Skeletal muscle tissue (tissue), 4 donors: Measurements from ENCODE around the gene KCMF1. TPM values are rescaled to one million over a fixed set of nuclear protein-coding genes. Genes with fewer than 3 reads are reported as not detected.

Experiments used
- H3K27ac ChIP-seq: one replicate; pipeline ENCODE4 v1.7.0; 2013; ENCODE audit warnings: mild to moderate bottlenecking, low read depth, low read length, inconsistent platforms
- H3K27me3 ChIP-seq, 3 donors: one replicate each; pipeline ENCODE4 v1.7.0; 2013; ENCODE audit warnings: low read length in 3 of 3; ENCODE audit not compliant: control insufficient read depth in 3 of 3, insufficient read depth in 3 of 3
- H3K36me3 ChIP-seq, 3 donors: one replicate each; pipeline ENCODE4 v1.7.0; 2013; ENCODE audit warnings: low read length in 3 of 3; ENCODE audit not compliant: control insufficient read depth in 3 of 3, insufficient read depth in 3 of 3
- H3K4me1 ChIP-seq, 3 donors: one replicate each; pipeline ENCODE4 v1.7.0; 2013; ENCODE audit warnings: low read length in 3 of 3, mild to moderate bottlenecking in 3 of 3; ENCODE audit not compliant: control insufficient read depth in 3 of 3, insufficient read depth in 3 of 3
- H3K4me3 ChIP-seq, 3 donors: one replicate each; pipeline ENCODE4 v1.7.0; 2013; ENCODE audit warnings: low read length in 3 of 3
- H3K9ac ChIP-seq, 3 donors: one replicate each; pipeline ENCODE4 v1.7.0; 2013; ENCODE audit warnings: low read length in 3 of 3, mild to moderate bottlenecking in 3 of 3, moderate library complexity in 2 of 3, low read depth in 1 of 3
- H3K9me3 ChIP-seq, 3 donors: one replicate each; pipeline ENCODE4 v1.7.0; 2013; ENCODE audit warnings: low read length in 3 of 3; ENCODE audit not compliant: control insufficient read depth in 3 of 3
- total RNA-seq: library from RNA; depleted of rRNA; stranded (reverse); fragments of >200 nt; gene quantifications from one replicate; pipeline ENCODE4 v1.2.3, GENCODE V29; 2014
- donor health status: Osteomylitis.

The KCMF1 gene
- total RNA-seq: 12.5 TPM

- H3K9ac ChIP-seq: peak within 1 kb of the TSS; percentile 95 to 98 (median 97)
- H3K36me3 ChIP-seq: no peaks in the 10 kb centered on the region
- H3K27ac ChIP-seq: peak within 1 kb of the TSS; percentile 96
- H3K9me3 ChIP-seq: no peaks in the 10 kb centered on the region
- H3K4me3 ChIP-seq: peak within 1 kb of the TSS; percentile 88 to 93 (median 93)
- peaks cover 24 to 36% (median 25%) of the 10 kb centered on the region in 3 donors for H3K4me1 ChIP-seq
- H3K27me3 ChIP-seq: no peaks in the 10 kb centered on the region
These were observed at the start of gene KCMF1 for GRCh38 chr2:84970868-84971509. Gene KCMF1, plus strand, starts transcription at chr2:84971161. Its CDS starts 291 bp downstream, at chr2:84971452.

- H3K36me3 ChIP-seq: no peaks in the 10 kb centered on the region
- H3K27ac ChIP-seq: no peak overlapping the region
- no peak overlapping the region for H3K4me3 ChIP-seq
These were observed 48.0 kb upstream of the KCMF1 start for GRCh38 chr2:84923009-84923408.

GRCh38 chr2:84924173-84925106 lies 46.5 kb upstream of the KCMF1 start:
- Histone ChIP-seq H3K9ac (no peak overlapping the region), H3K9me3 (no peaks in the 10 kb centered on the region), H3K27ac (peak overlapping the region; percentile 66), H3K4me3 (no peak overlapping the region), H3K4me1 (peaks cover 17 to 25% (median 21%) of the 10 kb centered on the region in 3 donors), H3K36me3 (no peaks in the 10 kb centered on the region), H3K27me3 (no peaks in the 10 kb centered on the region)

More at GRCh38 chr2:84923009-84923408, 48.0 kb upstream of the KCMF1 start:
- Histone ChIP-seq H3K27me3 (no peaks in the 10 kb centered on the region), H3K9ac (no peak overlapping the region), H3K9me3 (no peaks in the 10 kb centered on the region), H3K4me1 (peaks cover 17 to 25% (median 21%) of the 10 kb centered on the region in 3 donors)

GRCh38 chr2:84925336-84925723 lies 45.6 kb upstream of the KCMF1 start:
- peak overlapping the region in 2 of 3 donors; percentile 22 to 74 for H3K4me3 ChIP-seq
- H3K27ac ChIP-seq: no peak overlapping the region
- peaks cover 16 to 18% (median 17%) of the 10 kb centered on the region in 3 donors for H3K4me1 ChIP-seq
- H3K9ac ChIP-seq: peak overlapping the region in 1 of 3 donors; percentile 23
- H3K36me3 ChIP-seq: no peaks in the 10 kb centered on the region
- no peaks in the 10 kb centered on the region for H3K27me3 ChIP-seq
- no peaks in the 10 kb centered on the region for H3K9me3 ChIP-seq

- H3K27ac ChIP-seq: no peak overlapping the region
- peaks cover 14 to 17% (median 17%) of the 10 kb centered on the region in 3 donors for H3K4me1 ChIP-seq
These were observed 45.1 kb upstream of the KCMF1 start for GRCh38 chr2:84925724-84926376.

GRCh38 chr2:84927275-84927627 lies 43.7 kb upstream of the KCMF1 start:
- Histone ChIP-seq H3K36me3 (no peaks in the 10 kb centered on the region), H3K4me3 (no peak overlapping the region), H3K27ac (no peak overlapping the region), H3K27me3 (no peaks in the 10 kb centered on the region), H3K4me1 (peaks cover 14 to 17% (median 17%) of the 10 kb centered on the region in 3 donors), H3K9me3 (no peaks in the 10 kb centered on the region), H3K9ac (peak overlapping the region in 1 of 3 donors; percentile 54)

More at GRCh38 chr2:84925724-84926376, 45.1 kb upstream of the KCMF1 start:
- H3K9ac ChIP-seq: peak overlapping the region in 1 of 3 donors; percentile 23
- no peaks in the 10 kb centered on the region for H3K36me3 ChIP-seq
- no peaks in the 10 kb centered on the region for H3K27me3 ChIP-seq
- peak overlapping the region; percentile 74 to 76 (median 74) for H3K4me3 ChIP-seq
- H3K9me3 ChIP-seq: no peaks in the 10 kb centered on the region

- Histone ChIP-seq H3K4me3 (no peak overlapping the region), H3K36me3 (no peaks in the 10 kb centered on the region), H3K27me3 (no peaks in the 10 kb centered on the region), H3K9me3 (no peaks in the 10 kb centered on the region), H3K9ac (no peak overlapping the region), H3K4me1 (peaks cover 4 to 6% (median 6%) of the 10 kb centered on the region in 3 donors), H3K27ac (no peak overlapping the region)
These were observed 39.6 kb upstream of the KCMF1 start for GRCh38 chr2:84931384-84931821.

- Histone ChIP-seq H3K9ac (no peak overlapping the region), H3K27me3 (no peaks in the 10 kb centered on the region), H3K27ac (no peak overlapping the region), H3K36me3 (no peaks in the 10 kb centered on the region), H3K9me3 (no peaks in the 10 kb centered on the region), H3K4me3 (no peak overlapping the region), H3K4me1 (peaks cover 0 to 4% (median 0%) of the 10 kb centered on the region in 3 donors)
These were observed 32.6 kb upstream of the KCMF1 start for GRCh38 chr2:84938194-84938879.

GRCh38 chr2:84939426-84940087 lies 31.4 kb upstream of the KCMF1 start:
- no peak overlapping the region for H3K27ac ChIP-seq

More at GRCh38 chr2:84939426-84940087, 31.4 kb upstream of the KCMF1 start:
- Histone ChIP-seq H3K9ac (no peak overlapping the region), H3K27me3 (no peaks in the 10 kb centered on the region), H3K4me1 (peaks cover 0 to 4% (median 0%) of the 10 kb centered on the region in 3 donors), H3K36me3 (no peaks in the 10 kb centered on the region), H3K9me3 (no peaks in the 10 kb centered on the region), H3K4me3 (peak overlapping the region in 1 of 3 donors; percentile 14)
